GM21515 (cell line): ENCODE measurements around the gene PIH1D1.
"Not testable (repeated sequence)": the region's sequence is repeated elsewhere in the genome, so short reads cannot be mapped to it uniquely, and the experiment has no call there.

ENCODE experiments used
- ATAC-seq: cut with Tn5 transposase; IDR thresholded peaks from one replicate; pipeline ENCODE4 v1.9.1; 2021; ENCODE audit not compliant: unreplicated experiment

The PIH1D1 gene

DNA sequence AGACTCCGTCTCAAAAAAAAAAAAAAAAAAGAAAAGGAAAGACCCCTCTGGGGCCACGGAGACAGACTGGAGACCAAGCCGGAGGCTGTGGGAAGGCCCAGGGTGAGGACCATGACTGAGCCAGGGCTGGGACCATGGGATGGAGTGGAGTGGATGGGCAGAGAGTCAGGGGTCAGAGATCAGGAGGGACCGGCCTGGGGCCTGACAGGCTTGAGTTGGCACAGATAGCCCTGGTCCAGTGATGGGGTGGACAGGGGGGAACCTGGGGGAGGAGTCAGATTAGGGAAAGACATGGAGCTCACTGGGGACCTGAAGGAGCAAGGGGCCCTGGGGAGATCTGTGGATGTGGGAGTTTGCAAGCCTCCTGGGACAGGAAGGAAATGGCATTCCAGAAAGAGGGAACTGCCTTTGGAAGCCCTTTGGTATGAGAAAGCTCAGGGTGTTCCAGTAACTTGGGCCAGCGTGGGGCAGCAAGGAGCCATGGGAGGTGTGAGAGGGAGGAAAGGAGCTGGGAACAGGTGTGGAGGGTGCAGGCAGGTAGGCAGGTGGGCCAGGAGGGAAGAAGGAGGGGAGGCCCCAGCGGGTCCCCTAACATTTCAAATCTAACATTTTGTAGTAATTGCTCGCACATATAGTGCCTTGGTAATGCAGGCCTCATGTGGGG, 29.5 kb upstream of the PIH1D1 start:
- no peak for ATAC-seq

GRCh38 chr19:49479975-49480628, 28.5 kb upstream of the PIH1D1 start:
- no peak for ATAC-seq

DNA sequence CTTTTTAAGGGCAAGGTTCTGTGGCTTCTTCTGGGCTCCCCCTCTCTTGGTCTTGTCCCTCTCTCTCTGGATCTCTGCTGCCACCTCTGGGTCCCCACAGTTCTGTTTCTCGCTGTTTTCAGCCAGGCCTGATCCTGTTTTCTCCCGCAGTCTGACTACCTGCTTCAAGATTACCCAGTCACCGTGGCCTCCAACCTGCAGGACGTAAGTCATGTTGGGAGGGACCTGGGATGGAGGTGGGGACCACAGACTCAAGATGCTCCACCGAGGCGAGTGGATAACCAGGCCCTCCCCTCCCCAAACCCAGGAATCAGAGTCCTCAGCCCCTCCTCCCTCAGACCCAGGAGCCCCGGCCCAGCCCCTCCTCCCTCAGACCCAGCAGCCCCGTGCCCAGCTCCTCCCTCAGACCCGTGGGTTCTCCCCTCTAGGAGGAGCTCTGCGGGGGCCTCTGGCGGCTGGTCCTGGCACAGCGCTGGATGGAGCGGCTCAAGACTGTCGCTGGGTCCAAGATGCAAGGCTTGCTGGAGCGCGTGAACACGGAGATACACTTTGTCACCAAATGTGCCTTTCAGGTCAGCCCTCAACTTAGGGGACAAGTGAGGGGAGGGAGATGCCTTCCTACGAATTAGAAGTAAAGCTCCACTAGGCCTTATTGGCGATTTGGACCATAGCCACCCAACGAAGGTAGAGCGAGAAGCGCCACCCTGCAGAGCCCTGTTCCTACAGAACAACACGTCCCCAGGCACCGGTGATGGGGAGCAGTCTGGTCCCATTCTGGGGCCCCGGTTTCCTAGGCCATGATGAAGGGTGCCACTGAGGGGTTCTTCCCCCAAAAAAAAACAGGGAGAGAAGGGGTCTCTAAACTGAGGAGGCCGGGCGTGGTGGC, 24.6 kb upstream of the PIH1D1 start:
- no peak for ATAC-seq

DNA sequence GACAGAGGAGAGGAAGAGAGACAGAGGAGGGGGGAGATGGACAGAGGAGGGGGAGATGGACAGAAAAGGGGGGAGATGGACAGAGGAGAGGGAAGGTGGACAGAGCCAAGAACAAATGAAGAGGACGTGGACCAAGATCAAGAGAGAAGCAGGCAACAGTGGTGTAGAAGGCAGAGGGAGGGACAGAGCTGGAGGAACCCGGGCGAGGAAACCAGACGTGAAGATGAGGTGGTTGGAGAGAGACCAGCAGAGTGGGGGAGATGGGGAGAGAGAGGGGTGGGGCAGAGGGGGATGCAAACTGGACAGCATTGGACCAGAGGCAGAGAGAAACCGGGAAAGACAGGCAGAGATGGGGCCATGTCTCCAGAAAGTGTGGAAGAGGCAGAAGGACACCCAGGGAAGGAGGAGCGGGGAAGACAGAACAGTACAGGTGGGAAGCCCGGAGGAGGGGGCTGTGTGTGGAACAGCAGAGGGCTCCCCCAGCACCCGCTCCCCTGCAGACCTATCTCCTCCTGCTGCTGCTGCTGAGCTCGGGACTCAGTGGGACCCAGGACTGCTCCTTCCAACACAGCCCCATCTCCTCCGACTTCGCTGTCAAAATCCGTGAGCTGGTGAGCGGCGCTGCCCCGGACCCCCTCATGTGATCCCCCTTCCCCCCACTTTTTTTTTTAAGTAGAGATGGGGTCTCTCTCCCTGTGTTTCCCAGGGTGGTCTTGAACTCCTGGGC, 23.7 kb upstream of the PIH1D1 start:
- ATAC-seq = no peak

GRCh38 chr19:49474542-49474924, 22.9 kb upstream of the PIH1D1 start:
- ATAC-seq = no peak

DNA sequence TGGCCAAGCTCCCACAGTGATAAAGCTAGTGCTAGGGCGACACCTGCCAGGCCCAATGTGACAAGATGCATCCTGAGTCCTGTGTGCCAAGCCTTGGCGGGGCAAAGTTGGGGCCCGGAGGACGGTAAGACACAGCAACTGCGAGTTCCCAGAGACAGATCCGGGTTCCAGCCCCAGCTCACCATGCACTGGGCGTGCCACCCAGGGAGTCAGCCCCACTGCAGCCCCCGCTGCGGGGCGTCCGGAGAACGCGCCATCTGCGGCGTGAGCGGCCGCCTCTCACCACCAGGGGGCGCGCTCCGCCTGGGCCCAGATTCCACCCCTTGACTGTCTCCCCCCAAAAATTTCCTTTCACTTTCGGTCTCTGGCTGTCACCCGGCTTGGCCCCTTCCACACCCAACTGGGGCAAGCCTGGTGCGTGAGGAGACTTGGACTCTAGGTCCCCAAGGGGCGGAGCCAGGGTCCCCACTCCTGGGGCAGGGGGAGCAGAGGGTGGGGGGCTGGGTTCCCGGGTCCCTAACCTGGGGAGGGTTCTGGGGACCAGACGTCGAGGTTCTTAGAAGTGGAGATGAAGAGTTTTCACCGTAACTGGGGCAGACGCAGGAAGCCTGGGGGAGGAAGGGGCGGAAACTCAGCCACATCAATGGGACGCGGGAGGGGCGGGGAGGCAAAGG, 22.4 kb upstream of the PIH1D1 start, which contains the start of gene FLT3LG:
Gene FLT3LG, plus strand, starts transcription at position 348 of the 674 bp plus-strand sequence. CDS start 425 bp downstream, outside the sequence.
- no peak for ATAC-seq

GRCh38 chr19:49473501-49473867, 21.9 kb upstream of the PIH1D1 start:
- not testable (repeated sequence) for ATAC-seq

DNA sequence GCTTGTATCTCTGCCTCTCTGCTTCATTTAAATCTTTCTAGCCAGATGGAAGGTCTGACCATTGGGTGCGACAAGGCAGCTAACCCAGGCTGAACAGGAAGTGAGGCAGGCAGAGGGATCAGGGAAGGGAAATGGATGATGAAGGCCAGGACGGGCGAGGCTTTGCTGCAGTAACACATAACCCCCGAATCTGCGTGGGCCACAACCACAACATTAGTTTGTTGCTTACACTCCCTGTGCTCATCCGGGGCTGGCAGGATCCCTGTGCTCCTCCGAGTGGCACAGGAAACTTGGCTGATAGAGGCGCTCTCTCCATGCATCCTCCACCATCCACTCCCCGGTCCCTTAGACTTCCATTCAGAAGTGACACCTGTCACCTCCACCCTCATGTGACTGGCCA, 21.3 kb upstream of the PIH1D1 start:
- ATAC-seq = no peak

DNA sequence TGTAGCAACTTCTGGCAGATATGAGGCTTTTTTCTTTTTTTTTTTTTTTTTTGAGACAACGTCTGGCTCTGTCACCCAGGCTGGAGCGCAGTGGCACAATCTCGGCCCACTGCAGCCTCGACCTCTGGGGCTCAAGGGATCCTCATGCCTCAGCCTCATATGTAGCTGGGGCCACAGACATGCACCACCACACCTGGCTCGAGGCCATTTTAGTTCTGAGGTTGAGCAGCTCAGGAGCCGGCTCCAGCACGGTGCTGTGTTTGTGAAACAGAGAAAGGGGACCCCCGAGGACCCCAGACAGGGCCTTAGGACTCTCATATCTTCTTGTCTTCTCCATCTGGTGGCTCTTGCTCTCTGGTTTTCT, 19.0 kb upstream of the PIH1D1 start:
- ATAC-seq = no peak

GRCh38 chr19:49469828-49470614, 18.4 kb upstream of the PIH1D1 start:
- peak; percentile 43 for ATAC-seq

- ATAC-seq = peak; percentile 49
Observed at GRCh38 chr19:49468746-49469447, 17.3 kb upstream of the PIH1D1 start.

- ATAC-seq = no peak
Observed at GRCh38 chr19:49468199-49468598, 16.6 kb upstream of the PIH1D1 start.

GRCh38 chr19:49465371-49465770, 13.8 kb upstream of the PIH1D1 start:
- no peak for ATAC-seq

DNA sequence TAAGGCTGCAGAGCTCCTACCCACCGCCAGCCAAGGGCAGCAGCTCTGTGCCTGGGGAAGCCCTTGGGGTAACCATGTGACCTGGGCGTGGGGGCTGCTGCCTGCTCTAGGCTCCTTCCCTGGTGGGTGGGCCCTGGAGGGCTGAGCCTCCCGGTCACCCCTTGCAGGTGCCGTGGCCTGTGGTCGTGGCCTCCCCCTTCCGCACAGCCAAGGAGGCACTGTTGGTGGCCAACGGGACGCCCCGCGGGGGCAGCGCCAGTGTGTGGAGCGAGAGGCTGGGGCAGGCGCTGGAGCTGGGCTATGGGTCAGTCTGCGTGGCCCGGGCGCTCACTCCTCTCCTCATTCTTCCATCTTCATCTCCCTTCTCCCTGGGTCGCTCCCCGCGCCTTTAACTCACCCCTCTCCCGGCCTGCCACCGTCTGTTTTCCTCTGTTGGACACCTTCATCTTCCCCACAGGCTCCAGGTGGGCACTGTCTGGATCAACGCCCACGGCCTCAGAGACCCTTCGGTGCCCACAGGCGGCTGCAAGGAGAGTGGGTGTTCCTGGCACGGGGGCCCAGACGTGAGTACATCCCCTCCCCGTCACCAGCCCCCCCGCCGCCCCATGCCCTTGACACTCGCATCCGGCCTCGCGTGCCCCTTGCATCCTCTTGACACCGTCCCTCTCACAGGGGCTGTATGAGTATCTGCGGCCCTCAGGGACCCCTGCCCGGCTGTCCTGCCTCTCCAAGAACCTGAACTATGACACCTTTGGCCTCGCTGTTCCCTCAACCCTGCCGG, 12.5 kb upstream of the PIH1D1 start:
- ATAC-seq = no peak

DNA sequence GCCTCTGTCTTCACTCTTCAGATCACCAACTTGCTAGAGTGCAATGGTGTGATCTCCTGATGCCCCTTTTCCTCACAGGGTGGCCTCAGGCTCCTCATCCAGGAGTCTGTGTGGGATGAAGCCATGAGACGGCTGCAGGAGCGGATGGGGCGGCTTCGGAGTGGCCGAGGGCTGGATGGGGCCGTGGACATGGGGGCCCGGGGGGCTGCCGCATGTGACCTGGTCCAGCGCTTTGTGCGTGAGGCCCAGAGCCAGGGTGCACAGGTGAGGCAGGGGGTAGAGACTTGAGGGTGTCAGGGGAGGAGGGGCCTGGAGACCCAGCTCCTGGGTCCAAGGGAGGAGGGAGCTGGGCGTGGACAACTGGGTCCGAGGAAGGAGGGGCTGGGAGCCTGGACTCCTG, 10.9 kb upstream of the PIH1D1 start:
- no peak for ATAC-seq

DNA sequence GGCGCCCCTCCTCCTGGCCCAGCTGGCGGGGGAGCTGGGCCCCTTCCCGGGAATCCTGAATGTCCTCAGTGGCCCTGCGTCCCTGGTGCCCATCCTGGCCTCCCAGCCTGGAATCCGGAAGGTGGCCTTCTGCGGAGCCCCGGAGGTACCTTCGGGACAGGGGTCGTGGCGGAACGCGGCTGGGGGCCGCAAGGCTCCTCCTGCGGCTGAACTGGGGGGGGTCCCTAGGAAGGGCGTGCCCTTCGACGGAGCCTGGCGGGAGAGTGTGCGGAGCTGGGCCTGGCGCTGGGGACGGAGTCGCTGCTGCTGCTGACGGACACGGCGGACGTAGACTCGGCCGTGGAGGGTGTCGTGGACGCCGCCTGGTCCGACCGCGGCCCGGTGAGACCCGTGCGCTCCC, 10.0 kb upstream of the PIH1D1 start:
- ATAC-seq = no peak

- not testable (repeated sequence) for ATAC-seq
Observed at GRCh38 chr19:49461130-49461529, 9.5 kb upstream of the PIH1D1 start.

DNA sequence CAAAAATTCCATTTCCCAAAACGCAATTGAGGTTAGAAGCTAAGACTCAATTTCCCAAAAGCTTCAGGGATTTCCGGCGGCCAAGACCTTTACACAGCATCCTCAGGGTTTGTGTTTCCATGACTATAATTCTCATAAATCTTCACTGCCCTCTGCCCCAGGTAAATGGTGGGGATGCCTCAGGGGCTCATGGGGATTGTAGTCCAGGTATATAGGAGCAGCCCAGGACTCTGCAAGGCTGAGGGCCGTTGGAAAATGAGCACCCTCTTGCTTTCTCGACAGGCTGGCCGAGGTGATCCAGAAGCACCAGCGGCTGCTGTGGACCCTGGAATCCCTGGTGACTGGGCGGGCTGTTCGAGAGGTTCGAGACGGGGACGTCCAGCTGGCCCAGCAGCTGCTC, 7.8 kb upstream of the PIH1D1 start:
- no peak for ATAC-seq

DNA sequence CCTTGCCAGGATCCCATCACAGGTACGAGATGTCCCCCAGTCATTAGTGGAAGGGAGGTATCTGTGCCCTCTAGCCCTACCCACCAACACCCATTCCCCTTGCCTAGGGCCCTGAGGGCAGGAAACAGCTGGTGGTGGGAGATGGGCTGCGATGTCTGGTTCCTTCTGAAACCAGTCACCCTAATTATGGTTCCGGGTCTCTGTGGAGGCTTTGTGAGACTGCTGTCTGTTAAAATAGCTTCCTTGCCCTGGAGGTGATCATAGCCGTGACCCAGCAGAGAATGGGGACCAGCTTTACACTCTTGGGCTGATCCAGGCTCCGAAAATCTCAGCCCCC, 6.9 kb upstream of the PIH1D1 start:
- ATAC-seq = no peak
